ENCODE results near the gene SLC2A9.
"Not testable (repeated sequence)": the region's sequence is repeated elsewhere in the genome, so short reads cannot be mapped to it uniquely, and the experiment has no call there.

The SLC2A9 gene

DNA sequence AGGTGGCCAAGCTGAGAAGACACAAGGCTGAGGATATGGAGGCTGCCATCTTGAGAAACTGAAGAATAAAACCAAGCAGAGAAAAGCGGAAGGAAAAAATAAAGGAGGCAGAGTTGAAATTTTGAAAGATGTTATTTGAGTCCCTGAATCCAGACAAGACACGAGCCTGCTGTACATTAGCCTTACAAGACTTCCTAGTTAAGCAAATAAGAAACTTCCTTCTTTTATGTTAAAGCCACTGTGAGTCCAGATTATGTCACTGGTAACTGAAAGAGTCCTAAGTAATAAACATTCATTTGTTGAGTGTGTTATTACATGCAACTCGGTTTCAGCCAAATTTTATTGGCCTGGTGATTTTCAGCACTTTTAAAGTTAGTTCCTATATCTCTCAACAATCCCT lies 209.5 kb downstream of the SLC2A9 start:
- DNase-seq = no peak

- DNase-seq = no peak
These were observed 213.2 kb downstream of the SLC2A9 start for GRCh38 chr4:9808077-9808476.

DNA sequence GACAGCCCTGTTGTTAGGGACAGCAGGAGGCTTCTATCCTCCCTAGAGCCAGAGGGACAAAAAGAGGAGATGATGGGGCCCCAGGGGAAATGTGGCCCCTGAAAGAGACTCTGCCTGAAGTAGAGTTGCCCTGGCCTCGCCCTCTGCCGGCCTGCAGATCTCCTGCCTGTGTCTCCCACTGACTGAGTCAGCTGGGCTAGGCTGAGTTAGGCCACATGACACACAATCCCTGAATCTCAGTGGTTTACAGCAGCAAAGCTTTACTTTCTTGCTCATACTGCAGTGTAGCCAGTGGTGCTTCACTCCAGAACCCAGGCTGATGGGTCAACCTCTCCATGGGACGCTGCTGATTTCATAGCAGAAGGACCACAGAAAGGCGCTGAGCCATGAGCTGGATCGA lies 216.4 kb downstream of the SLC2A9 start:
- DNase-seq = no peak

DNA sequence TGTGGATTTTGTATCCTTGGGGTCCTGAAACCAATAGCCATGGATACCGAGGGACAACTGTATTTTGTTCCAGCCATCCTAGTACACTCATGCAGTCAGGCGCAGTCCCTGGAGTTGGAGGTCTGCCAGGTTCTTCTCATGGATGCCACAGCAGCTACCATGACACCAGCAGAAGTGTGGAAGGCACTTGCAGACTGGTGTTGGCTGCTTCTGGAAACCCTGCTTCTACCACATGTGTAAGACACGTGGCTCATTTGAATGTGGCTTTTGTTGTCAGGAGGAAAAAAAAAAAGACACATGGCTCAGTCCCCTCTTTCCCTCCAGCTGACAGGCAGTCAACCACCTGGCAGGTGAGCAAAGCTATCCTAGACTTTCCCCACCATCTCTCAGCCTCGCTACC lies 220.4 kb downstream of the SLC2A9 start:
- DNase-seq = no peak

DNA sequence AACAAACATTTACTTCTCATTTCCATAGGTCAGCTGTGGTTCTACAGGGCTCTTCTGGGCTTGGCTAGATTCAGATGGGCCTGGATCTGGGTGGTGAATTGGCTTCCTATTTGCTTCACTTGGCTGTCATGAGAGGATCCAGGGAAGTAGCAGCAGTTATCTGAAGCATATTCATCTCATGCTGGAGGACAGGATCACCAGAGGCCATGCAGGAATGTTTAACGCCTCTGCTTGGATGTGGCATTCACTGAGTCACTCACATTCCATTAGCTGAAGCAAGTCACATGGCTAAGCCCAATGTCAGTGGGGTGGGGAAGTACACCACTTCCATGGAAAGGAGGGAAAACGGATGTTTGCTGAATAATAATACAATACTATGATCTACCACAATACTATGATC lies 224.7 kb downstream of the SLC2A9 start:
- not testable (repeated sequence) for DNase-seq

- no peak for DNase-seq
These were observed 228.9 kb downstream of the SLC2A9 start for GRCh38 chr4:9792381-9792780.

DNA sequence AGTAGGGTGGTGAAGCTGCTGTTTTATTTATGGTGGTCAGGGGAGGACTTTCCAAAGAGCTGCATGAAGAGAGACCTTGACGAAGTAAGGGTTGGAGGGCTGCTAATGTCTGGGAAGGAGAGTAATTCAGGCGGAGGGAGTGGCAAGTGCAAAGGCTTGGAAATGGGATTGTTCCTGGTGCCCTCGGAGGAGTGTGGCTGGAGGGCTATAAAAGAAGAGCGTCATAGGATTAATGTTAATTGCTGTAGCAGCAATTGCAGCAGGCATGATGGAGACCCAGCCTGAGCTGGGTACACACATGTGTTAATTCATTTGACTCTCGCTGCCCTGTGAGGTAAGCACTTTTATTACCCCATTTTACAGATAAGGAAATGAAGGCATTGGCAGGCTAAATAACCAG lies 235.4 kb downstream of the SLC2A9 start:
- DNase-seq = not testable (repeated sequence)

DNA sequence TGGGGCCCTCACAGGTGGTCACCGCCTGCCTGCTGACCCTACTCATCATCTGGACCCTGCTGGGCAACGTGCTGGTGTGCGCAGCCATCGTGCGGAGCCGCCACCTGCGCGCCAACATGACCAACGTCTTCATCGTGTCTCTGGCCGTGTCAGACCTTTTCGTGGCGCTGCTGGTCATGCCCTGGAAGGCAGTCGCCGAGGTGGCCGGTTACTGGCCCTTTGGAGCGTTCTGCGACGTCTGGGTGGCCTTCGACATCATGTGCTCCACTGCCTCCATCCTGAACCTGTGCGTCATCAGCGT lies 239.2 kb downstream of the SLC2A9 start:
- DNase-seq = no peak

DNA sequence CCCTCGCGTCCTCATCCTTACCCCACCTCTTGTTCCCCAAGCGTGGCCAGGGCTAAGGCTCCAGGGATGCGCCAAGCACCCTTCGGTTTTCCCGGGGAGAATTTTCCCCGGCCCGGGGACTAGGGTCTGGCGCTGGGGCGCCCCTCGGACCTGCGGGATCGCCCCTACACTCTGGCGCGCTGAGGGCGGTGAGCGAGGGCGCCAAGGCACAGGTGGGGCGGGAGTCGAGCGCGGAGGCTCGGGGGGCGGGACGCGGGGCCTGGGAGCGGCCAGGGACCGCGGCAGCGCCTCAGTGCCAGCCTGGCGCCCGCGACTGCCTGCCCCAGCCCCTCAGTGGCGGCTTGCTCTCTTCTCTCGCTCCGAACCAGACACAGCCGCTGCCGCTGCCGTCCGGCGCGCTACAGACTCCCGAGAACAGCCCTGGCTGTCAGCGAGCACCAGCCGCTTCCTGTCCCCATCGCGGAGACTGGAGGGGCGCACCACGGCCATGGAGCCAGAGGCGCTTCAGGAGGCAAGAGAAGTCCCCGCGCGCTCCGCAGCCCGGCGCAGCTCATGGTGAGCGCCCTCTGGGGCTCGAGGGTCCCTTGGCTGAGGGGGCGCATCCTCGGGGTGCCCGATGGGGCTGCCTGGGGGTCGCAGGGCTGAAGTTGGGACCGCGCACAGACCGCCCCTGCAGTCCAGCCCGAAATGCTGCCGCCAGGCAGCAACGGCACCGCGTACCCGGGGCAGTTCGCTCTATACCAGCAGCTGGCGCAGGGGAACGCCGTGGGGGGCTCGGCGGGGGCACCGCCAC lies 239.8 kb downstream of the SLC2A9 start, which contains the start of gene DRD5:
Gene DRD5, plus strand, starts transcription at position 292 of the 793 bp plus-strand sequence. Its CDS starts 396 bp downstream, at position 688.
- DNase-seq = no peak
